ENCODE data around the gene IRF8. TPM values are rescaled to one million over a fixed set of nuclear protein-coding genes. Genes with fewer than 3 reads are reported as not detected.

Gene IRF8
- total and polyA plus RNA-seq, 2 of the 13 experiments (the other 11 are each of a cell fraction or from before 2014, with no cell fraction given), result not detected

DNA sequence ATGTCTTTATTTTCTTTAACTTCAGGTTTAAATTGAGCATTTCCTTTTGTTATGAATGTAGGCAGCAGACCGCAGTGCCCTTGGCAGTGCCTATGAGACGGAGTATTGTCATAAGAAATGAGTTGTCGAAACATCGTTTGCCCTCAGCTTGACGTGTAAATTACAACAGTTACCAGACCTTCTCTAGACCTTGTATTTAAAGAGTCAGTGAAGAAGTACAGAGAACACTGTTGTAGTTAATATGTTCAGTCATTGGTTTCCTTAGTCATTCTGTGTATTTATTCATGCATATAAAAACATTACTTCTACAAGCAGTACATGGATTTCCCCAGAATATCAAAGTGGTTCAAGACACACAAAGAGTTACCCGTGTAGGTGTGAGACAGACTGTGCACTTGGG lies 19.0 kb downstream of the IRF8 start:
- no peak overlapping the region for H3K4me2 ChIP-seq (ENCODE audit: low read depth, low read length)
- no peak overlapping the region for H3K4me3 ChIP-seq (replicated peaks in 1 of 3; ENCODE audit: insufficient read depth in 1 of 3, low read depth in 2 of 3, low read length in 3 of 3)
- WGBS (ENCODE audit: low lambda C conversion rate), result 57% methylated on average over 6 of the region's 6 CpGs
- in situ Hi-C loops (cut with HindIII; ENCODE audit: extremely low pct_ligation_motif_present, low pct_unique_long_range_greater_than_20kb) (no loop called here), intact Hi-C loops (cut with micrococcal nuclease; ENCODE audit: unreplicated experiment) (no loop called here)
- no peaks in the 10 kb centered on the region for H3K9me3 ChIP-seq (ENCODE audit: low read length)
- no peak overlapping the region for H2AFZ ChIP-seq (ENCODE audit: low read length)
- H3K79me2 ChIP-seq (ENCODE audit: insufficient read depth, low read length), result no peaks in the 10 kb centered on the region
- H3K4me1 ChIP-seq (ENCODE audit: insufficient read depth, low read length), result peaks cover 15% of the 10 kb centered on the region
- ATAC-seq, result no peak
- H3K9ac ChIP-seq (ENCODE audit: insufficient read depth, low read depth, low read length), result no peak overlapping the region
- no peak for FAIRE-seq
- ChIA-PET POLR2A (no interaction called here), CTCF (ENCODE audit: low intra/inter-chr PET ratio, low total read pairs) (no interaction called here)
- no peaks in the 10 kb centered on the region for H3K36me3 ChIP-seq (replicated peaks in 1 of 2; ENCODE audit: control insufficient read depth in 1 of 2, insufficient read depth in 2 of 2, low read length in 2 of 2)
- TF ChIP-seq EP300 (IDR thresholded peaks at IDR 0.05; ENCODE audit: low read depth in 2 of 2, low read length in 2 of 2) (no peak), EP300 (CRISPR knock-in tag; IDR thresholded peaks at IDR 0.05; ENCODE audit: borderline replicate concordance) (no peak), ARID3A (IDR thresholded peaks at IDR 0.05; ENCODE audit: low read depth, low read length) (no peak), MZF1 (CRISPR knock-in tag; IDR thresholded peaks at IDR 0.05; ENCODE audit: borderline replicate concordance) (no peak), U2AF1 (optimal IDR thresholded peaks at IDR 0.05; ENCODE audit: low read depth, low read length) (no peak), ZNF605 (CRISPR knock-in tag; IDR thresholded peaks at IDR 0.05) (no peak)
- TF ChIP-seq, protein P1, sequence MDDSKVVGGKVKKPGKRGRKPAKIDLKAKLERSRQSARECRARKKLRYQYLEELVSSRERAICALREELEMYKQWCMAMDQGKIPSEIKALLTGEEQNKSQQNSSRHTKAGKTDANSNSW (CRISPR knock-in tag; IDR thresholded peaks at IDR 0.05; ENCODE audit: borderline replicate concordance), result no peak
- TF ChIP-seq, protein P2, sequence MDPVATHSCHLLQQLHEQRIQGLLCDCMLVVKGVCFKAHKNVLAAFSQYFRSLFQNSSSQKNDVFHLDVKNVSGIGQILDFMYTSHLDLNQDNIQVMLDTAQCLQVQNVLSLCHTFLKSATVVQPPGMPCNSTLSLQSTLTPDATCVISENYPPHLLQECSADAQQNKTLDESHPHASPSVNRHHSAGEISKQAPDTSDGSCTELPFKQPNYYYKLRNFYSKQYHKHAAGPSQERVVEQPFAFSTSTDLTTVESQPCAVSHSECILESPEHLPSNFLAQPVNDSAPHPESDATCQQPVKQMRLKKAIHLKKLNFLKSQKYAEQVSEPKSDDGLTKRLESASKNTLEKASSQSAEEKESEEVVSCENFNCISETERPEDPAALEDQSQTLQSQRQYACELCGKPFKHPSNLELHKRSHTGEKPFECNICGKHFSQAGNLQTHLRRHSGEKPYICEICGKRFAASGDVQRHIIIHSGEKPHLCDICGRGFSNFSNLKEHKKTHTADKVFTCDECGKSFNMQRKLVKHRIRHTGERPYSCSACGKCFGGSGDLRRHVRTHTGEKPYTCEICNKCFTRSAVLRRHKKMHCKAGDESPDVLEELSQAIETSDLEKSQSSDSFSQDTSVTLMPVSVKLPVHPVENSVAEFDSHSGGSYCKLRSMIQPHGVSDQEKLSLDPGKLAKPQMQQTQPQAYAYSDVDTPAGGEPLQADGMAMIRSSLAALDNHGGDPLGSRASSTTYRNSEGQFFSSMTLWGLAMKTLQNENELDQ (CRISPR knock-in tag; IDR thresholded peaks at IDR 0.05; ENCODE audit: borderline replicate concordance), result no peak
- TF ChIP-seq, protein P3, sequence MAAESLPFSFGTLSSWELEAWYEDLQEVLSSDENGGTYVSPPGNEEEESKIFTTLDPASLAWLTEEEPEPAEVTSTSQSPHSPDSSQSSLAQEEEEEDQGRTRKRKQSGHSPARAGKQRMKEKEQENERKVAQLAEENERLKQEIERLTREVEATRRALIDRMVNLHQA (CRISPR knock-in tag; IDR thresholded peaks at IDR 0.05), result no peak
- no peaks in the 10 kb centered on the region for H4K20me1 ChIP-seq (ENCODE audit: insufficient read depth, low read length)
- no TSS peak for BruUV-seq (replicated peaks)
- no peak overlapping the region for H3K27ac ChIP-seq (ENCODE audit: extremely low read length, insufficient read depth, low read length)
- H3K27me3 ChIP-seq (ENCODE audit: control insufficient read depth in 1 of 2, insufficient read depth in 2 of 2, low read length in 2 of 2), result peaks cover 5 to 20% of the 10 kb centered on the region in 2 experiments; a peak in 4 of 5 replicates
- no peak for DNase-seq (ENCODE audit: low spot score)

Measured in HepG2 (cell line).